Effector memory CD8-positive, alpha-beta T cell (primary cell): ENCODE data around the gene TCF19.
A peak's percentile ranks its signal among the peaks of the same experiment; 100 is the strongest.
"Not testable (repeated sequence)": the region's sequence is repeated elsewhere in the genome, so short reads cannot be mapped to it uniquely, and the experiment has no call there.

ENCODE experiments used
- ATAC-seq: fragments of 150-1000 bp; cut with Tn5 transposase; replicated peaks from 2 replicates; pipeline ENCODE4 v1.10.0; 2021; ENCODE audit warnings: mild to moderate bottlenecking, moderate library complexity
- DNase-seq, 3 experiments: peaks; one replicate each; pipeline ENCODE4 v3.0.0; 2021
- H3K27ac Mint-ChIP-seq, 2 donors: one replicate each; pipeline ENCODE4 v1.8.0; 2022; ENCODE audit warnings: mild to moderate bottlenecking in 2 of 2, mixed read lengths in 2 of 2, moderate library complexity in 2 of 2
- H3K27me3 Mint-ChIP-seq, 2 donors: one replicate each; pipeline ENCODE4 v1.8.0; 2022; ENCODE audit warnings: mixed read lengths in 2 of 2
- H3K36me3 Mint-ChIP-seq: one replicate; pipeline ENCODE4 v1.8.0; 2022; ENCODE audit warnings: mild to moderate bottlenecking, moderate library complexity, mixed read lengths; ENCODE audit not compliant: insufficient read depth
- H3K4me1 Mint-ChIP-seq, 2 donors: one replicate each; pipeline ENCODE4 v1.8.0; 2022; ENCODE audit warnings: low read depth in 2 of 2, mixed read lengths in 2 of 2
- H3K4me3 Mint-ChIP-seq, 2 donors: one replicate each; pipeline ENCODE4 v1.8.0; 2022; ENCODE audit warnings: mild to moderate bottlenecking in 2 of 2, mixed read lengths in 2 of 2, moderate library complexity in 2 of 2
- H3K9me3 Mint-ChIP-seq, 2 donors: one replicate each; pipeline ENCODE4 v1.8.0; 2022; ENCODE audit warnings: mixed read lengths in 2 of 2

The TCF19 gene

GRCh38 chr6:31171931-31172905 lies 13.8 kb downstream of the TCF19 start:
- ATAC-seq = no peak
- no peaks in the 10 kb centered on the region for H3K9me3 Mint-ChIP-seq
- H3K4me3 Mint-ChIP-seq = no peak overlapping the region
- peaks cover 3 to 6% of the 10 kb centered on the region in 2 donors for H3K4me1 Mint-ChIP-seq
- no peak for DNase-seq
- no peaks in the 10 kb centered on the region for H3K36me3 Mint-ChIP-seq
- H3K27me3 Mint-ChIP-seq = no peaks in the 10 kb centered on the region
- peak overlapping the region in 1 of 2 donors; percentile 26 for H3K27ac Mint-ChIP-seq

GRCh38 chr6:31172973-31173384 lies 14.6 kb downstream of the TCF19 start:
- H3K36me3 Mint-ChIP-seq = no peaks in the 10 kb centered on the region
- H3K27me3 Mint-ChIP-seq = no peaks in the 10 kb centered on the region
- H3K9me3 Mint-ChIP-seq = no peaks in the 10 kb centered on the region
- ATAC-seq (no peak), DNase-seq (no peak)
- peaks cover 4 to 6% of the 10 kb centered on the region in 2 donors for H3K4me1 Mint-ChIP-seq
- H3K27ac Mint-ChIP-seq = peak overlapping the region in 1 of 2 donors; percentile 26
- no peak overlapping the region for H3K4me3 Mint-ChIP-seq

GRCh38 chr6:31173406-31173805 lies 15.0 kb downstream of the TCF19 start:
- H3K27ac Mint-ChIP-seq = no peak overlapping the region
- H3K36me3 Mint-ChIP-seq = no peaks in the 10 kb centered on the region
- H3K4me1 Mint-ChIP-seq = peaks cover 8 to 9% of the 10 kb centered on the region in 2 donors
- H3K9me3 Mint-ChIP-seq = no peaks in the 10 kb centered on the region
- H3K4me3 Mint-ChIP-seq = no peak overlapping the region
- DNase-seq (no peak), ATAC-seq (no peak)
- H3K27me3 Mint-ChIP-seq = no peaks in the 10 kb centered on the region

- ATAC-seq (no peak), DNase-seq (no peak)
- no peak overlapping the region for H3K4me3 Mint-ChIP-seq
- no peaks in the 10 kb centered on the region for H3K36me3 Mint-ChIP-seq
- peaks cover 17 to 19% of the 10 kb centered on the region in 2 donors for H3K4me1 Mint-ChIP-seq
- H3K9me3 Mint-ChIP-seq = no peaks in the 10 kb centered on the region
- H3K27me3 Mint-ChIP-seq = no peaks in the 10 kb centered on the region
- H3K27ac Mint-ChIP-seq = no peak overlapping the region
Measured at GRCh38 chr6:31174378-31174777, 16.0 kb downstream of the TCF19 start.

GRCh38 chr6:31175971-31176370 lies 17.6 kb downstream of the TCF19 start:
- no peak overlapping the region for H3K27ac Mint-ChIP-seq

GRCh38 chr6:31178143-31179041 lies 20.0 kb downstream of the TCF19 start:
- H3K9me3 Mint-ChIP-seq = no peaks in the 10 kb centered on the region
- no peaks in the 10 kb centered on the region for H3K27me3 Mint-ChIP-seq
- no peak overlapping the region for H3K4me3 Mint-ChIP-seq
- DNase-seq = no peak
- peaks cover 17 to 19% of the 10 kb centered on the region in 2 donors for H3K4me1 Mint-ChIP-seq
- peak overlapping the region; percentile 4 to 39 for H3K27ac Mint-ChIP-seq
- H3K36me3 Mint-ChIP-seq = no peaks in the 10 kb centered on the region
- ATAC-seq = no peak

More at GRCh38 chr6:31175971-31176370, 17.6 kb downstream of the TCF19 start:
- Mint-ChIP-seq H3K4me1 (peaks cover 17 to 19% of the 10 kb centered on the region in 2 donors), H3K4me3 (peak overlapping the region in 1 of 2 donors; percentile 4), H3K36me3 (no peaks in the 10 kb centered on the region), H3K27me3 (no peaks in the 10 kb centered on the region), H3K9me3 (no peaks in the 10 kb centered on the region)
- DNase-seq = no peak
- ATAC-seq = peak; percentile 74

- H3K27ac Mint-ChIP-seq = peak overlapping the region; percentile 4 to 39
- no peak for DNase-seq
- peaks cover 17 to 19% of the 10 kb centered on the region in 2 donors for H3K4me1 Mint-ChIP-seq
- no peaks in the 10 kb centered on the region for H3K27me3 Mint-ChIP-seq
- no peak for ATAC-seq
- H3K4me3 Mint-ChIP-seq = no peak overlapping the region
- no peaks in the 10 kb centered on the region for H3K36me3 Mint-ChIP-seq
- H3K9me3 Mint-ChIP-seq = no peaks in the 10 kb centered on the region
Measured at GRCh38 chr6:31179042-31179386, 20.6 kb downstream of the TCF19 start.

- Mint-ChIP-seq H3K36me3 (no peaks in the 10 kb centered on the region), H3K9me3 (no peaks in the 10 kb centered on the region), H3K27me3 (no peaks in the 10 kb centered on the region), H3K4me1 (peaks cover 17 to 19% of the 10 kb centered on the region in 2 donors), H3K4me3 (peak overlapping the region; percentile 82), H3K27ac (no peak overlapping the region)
- ATAC-seq (no peak), DNase-seq (no peak)
Measured at GRCh38 chr6:31179896-31180295, 21.5 kb downstream of the TCF19 start.

- ATAC-seq (peak; percentile 94), DNase-seq (peak; percentile 58 to 64 (median 60))
- Mint-ChIP-seq H3K36me3 (no peaks in the 10 kb centered on the region), H3K4me1 (peaks cover 17 to 19% of the 10 kb centered on the region in 2 donors), H3K4me3 (peak overlapping the region; percentile 82), H3K27me3 (no peaks in the 10 kb centered on the region), H3K27ac (peak overlapping the region in 1 of 2 donors; percentile 13), H3K9me3 (no peaks in the 10 kb centered on the region)
Measured at GRCh38 chr6:31180500-31180899, 22.1 kb downstream of the TCF19 start.

GRCh38 chr6:31183287-31183686 lies 24.9 kb downstream of the TCF19 start:
- H3K27me3 Mint-ChIP-seq, H3K9me3 Mint-ChIP-seq, H3K4me3 Mint-ChIP-seq, H3K27ac Mint-ChIP-seq, ATAC-seq, H3K36me3 Mint-ChIP-seq, DNase-seq: not testable (repeated sequence)
- H3K4me1 Mint-ChIP-seq = peaks cover 11 to 12% of the 10 kb centered on the region in 2 donors

GRCh38 chr6:31183859-31184258 lies 25.5 kb downstream of the TCF19 start:
- H3K9me3 Mint-ChIP-seq, H3K27ac Mint-ChIP-seq, H3K27me3 Mint-ChIP-seq, DNase-seq, ATAC-seq, H3K4me1 Mint-ChIP-seq, H3K4me3 Mint-ChIP-seq, H3K36me3 Mint-ChIP-seq: not testable (repeated sequence)

GRCh38 chr6:31185695-31186051 lies 27.3 kb downstream of the TCF19 start:
- ATAC-seq, H3K9me3 Mint-ChIP-seq, DNase-seq, H3K4me3 Mint-ChIP-seq, H3K36me3 Mint-ChIP-seq, H3K27me3 Mint-ChIP-seq, H3K4me1 Mint-ChIP-seq, H3K27ac Mint-ChIP-seq: not testable (repeated sequence)

- Mint-ChIP-seq H3K36me3 (peaks cover 4% of the 10 kb centered on the region), H3K27ac (peak overlapping the region in 1 of 2 donors; percentile 35), H3K4me3 (no peak overlapping the region), H3K4me1 (peaks cover 0 to 2% of the 10 kb centered on the region in 2 donors), H3K27me3 (no peaks in the 10 kb centered on the region), H3K9me3 (no peaks in the 10 kb centered on the region)
- no peak for ATAC-seq
- DNase-seq = no peak
Measured at GRCh38 chr6:31186052-31186734, 27.8 kb downstream of the TCF19 start.
